ENCODE measurements around the gene PPARD.
A peak's percentile ranks its signal among the peaks of the same experiment; 100 is the strongest.
"Not testable (repeated sequence)": the region's sequence is repeated elsewhere in the genome, so short reads cannot be mapped to it uniquely, and the experiment has no call there.

The PPARD gene

DNA sequence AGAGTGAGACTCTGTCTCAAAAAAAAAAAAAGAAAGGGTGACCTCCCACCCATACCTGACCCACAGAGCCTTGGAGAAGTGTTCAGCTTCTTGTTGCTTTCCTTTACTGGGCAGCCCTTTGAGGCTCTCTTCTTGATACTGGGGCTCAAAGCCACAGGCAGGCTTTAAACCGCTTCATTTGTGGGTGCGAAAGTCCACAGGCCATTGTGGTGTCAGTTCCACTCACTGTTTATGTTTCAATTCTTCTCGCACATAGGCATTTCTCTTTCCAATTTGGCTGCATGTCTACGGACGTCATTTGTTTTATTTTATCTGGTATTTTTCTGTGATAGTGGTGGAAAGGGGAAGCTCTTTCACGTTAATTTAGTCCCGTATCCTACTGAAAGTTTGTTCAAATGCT lies 34.6 kb downstream of the PPARD start:
- H3K9me3 Mint-ChIP-seq (ENCODE audit: low read depth) = no peaks in the 10 kb centered on the region
- H3K4me3 Mint-ChIP-seq = no peak overlapping the region
- H3K27me3 Mint-ChIP-seq = no peaks in the 10 kb centered on the region
- no peak overlapping the region for H3K27ac Mint-ChIP-seq
- H3K4me1 Mint-ChIP-seq (ENCODE audit: low read depth) = peaks cover 50% of the 10 kb centered on the region
- peaks cover 11% of the 10 kb centered on the region for H3K36me3 Mint-ChIP-seq

DNA sequence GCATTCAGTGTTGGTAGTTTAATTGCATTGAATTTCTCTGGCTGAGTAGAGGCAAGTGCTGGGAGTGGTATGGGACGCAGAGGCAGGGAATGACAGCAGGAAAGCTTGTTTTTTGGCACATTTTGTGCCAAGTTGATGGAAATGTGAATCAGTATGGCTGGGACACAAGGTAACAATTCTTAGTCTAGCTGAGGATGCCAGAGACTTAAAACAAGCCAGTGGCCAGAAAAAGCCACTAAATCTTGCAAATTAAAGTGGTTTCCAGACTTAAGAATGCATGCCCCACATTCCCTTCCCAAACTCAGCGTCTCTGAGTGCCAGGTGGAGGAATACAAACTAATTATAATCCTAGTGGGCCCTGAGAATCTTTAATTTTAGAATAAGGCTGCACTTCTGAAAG lies 35.9 kb downstream of the PPARD start:
- peaks cover 50% of the 10 kb centered on the region for H3K4me1 Mint-ChIP-seq (ENCODE audit: low read depth)
- no peak overlapping the region for H3K4me3 Mint-ChIP-seq

DNA sequence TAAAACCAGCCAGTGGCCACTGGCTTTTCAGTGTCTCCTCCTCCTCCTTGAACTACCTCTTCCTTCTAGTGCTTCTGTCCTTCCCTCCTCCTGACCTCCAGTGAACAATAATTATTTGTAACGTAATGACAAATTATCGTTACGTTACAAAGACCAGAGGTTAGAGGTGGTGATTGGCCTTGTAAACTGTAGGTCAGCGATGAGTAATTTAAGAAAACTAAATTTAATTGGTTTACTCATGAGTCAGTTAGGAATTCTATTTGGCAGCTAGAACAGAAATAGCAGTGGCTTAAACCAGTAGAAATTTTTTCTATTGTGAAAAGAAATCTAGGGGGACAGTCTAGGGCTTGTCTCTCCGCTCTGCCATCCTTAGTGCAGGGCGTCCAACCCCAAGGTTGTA lies 38.8 kb downstream of the PPARD start:
- Mint-ChIP-seq H3K36me3 (peaks cover 10% of the 10 kb centered on the region), H3K27ac (no peak overlapping the region), H3K9me3 (ENCODE audit: low read depth) (no peaks in the 10 kb centered on the region), H3K4me1 (ENCODE audit: low read depth) (peaks cover 45% of the 10 kb centered on the region), H3K27me3 (no peaks in the 10 kb centered on the region), H3K4me3 (no peak overlapping the region)

More for the DNA sequence above, 35.9 kb downstream of the PPARD start:
- no peaks in the 10 kb centered on the region for H3K27me3 Mint-ChIP-seq
- peaks cover 14% of the 10 kb centered on the region for H3K36me3 Mint-ChIP-seq
- no peak overlapping the region for H3K27ac Mint-ChIP-seq
- H3K9me3 Mint-ChIP-seq (ENCODE audit: low read depth) = no peaks in the 10 kb centered on the region

DNA sequence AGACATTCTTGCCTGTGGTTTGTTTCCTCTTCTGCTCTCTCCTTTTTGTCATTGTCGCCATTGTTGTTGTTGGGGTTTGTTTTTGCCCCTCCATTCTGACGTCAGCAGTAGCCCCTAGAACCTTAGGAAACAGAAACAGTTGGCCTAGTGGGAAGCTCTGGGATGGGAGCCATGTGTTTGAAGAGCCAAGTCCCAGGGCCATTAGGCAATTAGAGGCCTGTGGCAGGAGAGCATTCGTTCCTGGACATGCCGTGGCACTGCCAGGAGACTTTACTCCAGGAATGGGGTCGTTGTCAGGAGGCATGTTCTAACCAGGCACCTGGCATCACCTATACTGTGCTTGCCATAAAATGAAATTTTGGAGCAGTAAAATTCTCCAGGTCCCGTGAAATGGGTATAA lies 39.7 kb downstream of the PPARD start:
- H3K4me1 Mint-ChIP-seq (ENCODE audit: low read depth) = peaks cover 41% of the 10 kb centered on the region
- no peaks in the 10 kb centered on the region for H3K27me3 Mint-ChIP-seq
- H3K36me3 Mint-ChIP-seq = peaks cover 10% of the 10 kb centered on the region
- H3K4me3 Mint-ChIP-seq = no peak overlapping the region
- no peaks in the 10 kb centered on the region for H3K9me3 Mint-ChIP-seq (ENCODE audit: low read depth)
- no peak overlapping the region for H3K27ac Mint-ChIP-seq

DNA sequence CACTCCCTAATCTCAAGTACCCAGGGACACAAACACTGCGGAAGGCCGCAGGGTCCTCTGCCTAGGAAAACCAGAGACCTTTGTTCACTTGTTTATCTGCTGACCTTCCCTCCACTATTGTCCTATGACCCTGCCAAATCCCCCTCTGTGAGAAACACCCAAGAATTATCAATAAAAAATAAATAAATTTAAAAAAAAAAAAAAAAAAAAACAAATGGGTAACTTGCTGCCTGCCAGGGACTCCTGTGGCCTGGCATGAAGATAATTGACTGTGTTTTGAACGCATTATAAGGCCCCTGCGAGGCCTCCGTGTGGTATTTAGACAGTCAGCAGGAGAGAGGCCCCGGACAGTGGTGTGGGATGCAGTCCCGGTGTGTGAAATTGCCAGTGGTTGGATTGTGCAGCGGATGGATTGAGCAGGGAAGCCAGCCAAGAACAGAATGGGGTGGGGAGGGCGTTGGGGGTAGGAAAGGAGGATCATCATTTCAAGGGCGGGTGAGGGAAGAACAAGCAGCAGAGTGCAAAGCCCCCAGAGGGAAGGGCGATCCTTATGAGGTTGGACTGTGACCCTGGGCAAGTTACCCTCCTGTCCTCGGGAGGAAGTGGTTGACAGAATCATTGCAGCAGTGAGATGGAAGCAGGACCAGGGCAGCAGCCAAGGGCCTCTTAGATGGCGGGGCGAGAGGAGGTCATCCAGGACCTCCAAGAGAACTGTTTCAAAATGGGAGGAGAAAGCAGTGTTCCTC lies 43.3 kb downstream of the PPARD start:
- Mint-ChIP-seq H3K9me3 (ENCODE audit: low read depth) (no peaks in the 10 kb centered on the region), H3K4me1 (ENCODE audit: low read depth) (peaks cover 32% of the 10 kb centered on the region), H3K27ac (peak overlapping the region; percentile 64), H3K36me3 (peaks cover 8% of the 10 kb centered on the region), H3K27me3 (no peaks in the 10 kb centered on the region), H3K4me3 (no peak overlapping the region)

DNA sequence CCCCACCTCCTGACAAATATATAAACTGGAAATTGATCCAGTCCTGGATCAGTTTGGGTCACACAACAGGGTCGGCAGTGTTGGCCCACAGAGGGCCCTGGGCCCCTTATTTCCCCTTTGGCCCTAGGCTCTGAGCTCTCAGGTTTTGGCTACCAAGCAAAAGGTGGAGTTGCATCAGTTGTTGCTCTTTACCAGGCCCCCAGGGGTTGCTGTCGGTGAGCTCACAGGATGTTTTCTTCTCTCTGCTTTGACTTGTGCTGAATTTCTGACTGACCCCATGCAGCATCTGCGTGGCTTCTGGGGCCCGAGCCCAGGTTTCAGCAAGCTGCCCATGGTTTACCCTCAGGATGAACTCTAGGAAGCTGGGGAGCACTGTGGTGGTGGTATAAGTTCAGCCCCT lies 44.6 kb downstream of the PPARD start:
- no peaks in the 10 kb centered on the region for H3K9me3 Mint-ChIP-seq (ENCODE audit: low read depth)
- no peak overlapping the region for H3K4me3 Mint-ChIP-seq
- no peak overlapping the region for H3K27ac Mint-ChIP-seq
- H3K27me3 Mint-ChIP-seq = no peaks in the 10 kb centered on the region
- H3K36me3 Mint-ChIP-seq = peaks cover 5% of the 10 kb centered on the region
- peaks cover 34% of the 10 kb centered on the region for H3K4me1 Mint-ChIP-seq (ENCODE audit: low read depth)

DNA sequence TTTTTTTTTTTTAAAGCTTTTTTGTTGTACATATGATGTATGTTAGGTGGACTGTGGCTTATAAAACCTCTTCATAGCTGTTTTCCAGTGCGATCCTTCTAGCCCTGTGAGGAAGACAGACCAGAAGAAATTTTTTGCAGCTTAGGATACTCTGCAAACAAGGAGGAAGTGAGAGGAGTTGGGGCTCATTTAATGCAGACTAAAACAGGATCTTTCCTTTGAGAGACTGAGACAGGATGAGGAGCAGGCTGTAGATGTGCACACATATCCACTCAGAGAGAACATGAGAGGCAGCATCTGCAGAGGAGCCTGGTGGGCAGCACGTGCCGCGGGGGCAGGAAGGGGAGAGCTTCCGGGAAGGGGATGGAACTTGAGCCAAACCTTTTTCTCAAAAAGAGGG lies 45.7 kb downstream of the PPARD start:
- Mint-ChIP-seq H3K36me3 (peaks cover 3% of the 10 kb centered on the region), H3K27ac (no peak overlapping the region), H3K4me1 (ENCODE audit: low read depth) (peaks cover 40% of the 10 kb centered on the region), H3K9me3 (ENCODE audit: low read depth) (no peaks in the 10 kb centered on the region), H3K27me3 (no peaks in the 10 kb centered on the region), H3K4me3 (no peak overlapping the region)

DNA sequence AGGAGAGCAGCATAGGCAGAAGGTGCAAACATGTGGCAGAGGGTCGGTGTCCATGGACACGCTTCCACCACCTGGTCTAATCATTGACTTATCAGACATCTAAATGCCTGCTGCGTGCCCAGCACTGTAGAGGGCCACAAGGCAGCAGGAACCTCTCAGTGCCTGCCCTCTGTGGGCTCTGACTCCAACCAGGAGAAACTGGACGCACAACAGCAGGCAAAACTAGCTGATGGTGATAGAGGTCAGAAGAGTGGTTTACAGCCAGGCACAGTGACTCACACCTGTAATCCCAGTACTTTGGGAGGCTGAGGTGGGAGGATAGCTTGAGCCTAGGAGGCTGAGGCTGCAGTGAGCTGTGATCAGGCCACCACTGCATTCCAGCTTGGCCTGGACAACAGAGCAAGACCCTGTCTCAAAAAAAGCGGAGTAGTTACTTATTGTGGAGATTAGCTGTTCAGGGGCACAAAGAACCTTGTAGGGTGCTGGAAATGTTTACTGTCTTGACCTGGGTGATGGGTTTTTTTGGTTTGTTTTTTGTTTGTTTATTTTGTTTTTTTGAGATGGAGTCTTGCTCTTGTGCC lies 46.5 kb downstream of the PPARD start:
- H3K4me1 Mint-ChIP-seq (ENCODE audit: low read depth) = peaks cover 48% of the 10 kb centered on the region
- peak overlapping the region; percentile 16 for H3K27ac Mint-ChIP-seq
- no peaks in the 10 kb centered on the region for H3K9me3 Mint-ChIP-seq (ENCODE audit: low read depth)
- no peak overlapping the region for H3K4me3 Mint-ChIP-seq
- peaks cover 2% of the 10 kb centered on the region for H3K36me3 Mint-ChIP-seq
- H3K27me3 Mint-ChIP-seq = no peaks in the 10 kb centered on the region

DNA sequence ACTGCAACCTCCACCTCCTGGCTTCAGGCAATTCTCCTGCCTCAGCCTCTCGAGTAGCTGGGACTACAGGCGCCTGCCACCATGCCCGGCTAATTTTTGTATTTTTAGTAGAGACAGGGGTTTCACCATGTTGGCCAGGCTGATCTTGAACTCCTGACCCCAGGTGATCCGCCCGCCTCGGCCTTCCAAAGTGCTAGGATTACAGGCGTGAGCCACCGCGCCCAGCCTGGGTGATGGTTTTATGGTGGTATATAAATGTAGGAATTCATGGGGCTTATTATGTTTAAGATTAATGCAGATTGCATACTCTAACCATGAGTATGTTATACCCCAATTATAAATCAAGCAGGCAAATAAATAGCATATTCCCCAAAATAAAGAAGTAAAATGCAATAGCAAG lies 47.0 kb downstream of the PPARD start:
- H3K9me3 Mint-ChIP-seq (ENCODE audit: low read depth); H3K36me3 Mint-ChIP-seq; H3K27ac Mint-ChIP-seq; H3K4me3 Mint-ChIP-seq; H3K27me3 Mint-ChIP-seq: not testable (repeated sequence)
- H3K4me1 Mint-ChIP-seq (ENCODE audit: low read depth) = peaks cover 53% of the 10 kb centered on the region

DNA sequence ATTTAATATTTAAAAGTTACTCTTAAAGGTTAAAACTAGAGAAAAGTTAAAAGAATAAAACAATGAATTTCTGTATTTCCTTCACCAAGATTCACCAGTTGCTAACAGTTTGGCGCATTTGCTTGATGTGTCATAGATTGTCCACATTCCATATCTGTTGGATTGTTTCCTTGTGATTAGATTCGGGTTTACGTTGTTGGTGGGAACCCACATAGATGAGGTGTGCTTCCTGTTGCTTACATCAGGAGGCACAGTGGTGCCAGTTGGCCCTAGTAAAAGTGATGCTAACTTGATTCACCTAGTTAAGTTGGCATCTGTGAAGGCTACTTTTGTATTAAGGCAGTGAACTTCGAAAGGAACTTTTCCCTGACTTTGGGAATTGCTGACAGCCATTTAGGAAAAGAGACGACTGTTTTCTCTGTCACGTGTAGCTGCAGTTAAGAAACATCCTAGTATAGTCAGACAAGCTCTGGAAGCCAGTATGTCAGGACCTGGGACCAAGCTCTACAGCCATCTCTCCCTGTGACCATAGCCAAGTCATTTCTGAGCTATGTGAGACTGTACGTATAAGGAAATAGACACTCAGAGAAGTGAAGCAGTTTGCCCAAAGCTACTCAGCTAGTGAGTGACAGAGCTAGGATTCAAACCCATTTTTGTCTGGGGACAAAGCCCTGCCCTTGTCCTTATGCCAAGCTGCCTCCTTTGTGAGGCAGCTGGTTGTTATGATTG lies 49.0 kb downstream of the PPARD start:
- Mint-ChIP-seq H3K27me3 (no peaks in the 10 kb centered on the region), H3K4me1 (ENCODE audit: low read depth) (peaks cover 58% of the 10 kb centered on the region), H3K27ac (peak overlapping the region; percentile 75), H3K4me3 (no peak overlapping the region), H3K9me3 (ENCODE audit: low read depth) (no peaks in the 10 kb centered on the region), H3K36me3 (peaks cover 5% of the 10 kb centered on the region)

DNA sequence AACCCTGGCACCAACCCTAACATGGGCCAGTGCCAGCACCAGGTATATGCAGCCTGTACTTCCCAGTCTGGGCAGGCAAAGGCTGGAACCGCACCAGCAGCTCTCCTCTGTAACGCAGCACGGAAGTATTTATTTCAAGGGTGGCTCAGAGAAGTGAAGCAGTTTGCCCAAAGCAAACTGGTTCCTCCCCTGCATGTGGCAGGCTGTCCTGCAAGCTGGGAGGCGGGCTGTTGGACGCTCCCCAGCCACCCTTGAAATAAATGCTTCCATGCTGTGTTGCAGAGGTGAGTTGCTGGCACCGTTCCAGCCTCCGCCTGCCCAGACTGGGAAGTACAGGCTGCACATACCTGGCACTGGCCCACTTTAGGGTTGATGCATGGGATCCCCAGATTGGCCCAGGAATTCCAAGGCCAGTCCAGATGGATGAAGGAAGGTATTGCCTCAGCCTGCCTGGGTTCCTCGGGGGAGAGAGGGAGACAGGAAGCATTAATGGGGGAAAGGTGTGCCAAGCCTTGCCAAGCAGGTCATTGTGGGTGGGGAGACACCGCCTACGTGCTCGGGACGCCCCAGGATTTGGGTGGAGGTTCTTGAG lies 49.8 kb downstream of the PPARD start:
- no peaks in the 10 kb centered on the region for H3K9me3 Mint-ChIP-seq (ENCODE audit: low read depth)

DNA sequence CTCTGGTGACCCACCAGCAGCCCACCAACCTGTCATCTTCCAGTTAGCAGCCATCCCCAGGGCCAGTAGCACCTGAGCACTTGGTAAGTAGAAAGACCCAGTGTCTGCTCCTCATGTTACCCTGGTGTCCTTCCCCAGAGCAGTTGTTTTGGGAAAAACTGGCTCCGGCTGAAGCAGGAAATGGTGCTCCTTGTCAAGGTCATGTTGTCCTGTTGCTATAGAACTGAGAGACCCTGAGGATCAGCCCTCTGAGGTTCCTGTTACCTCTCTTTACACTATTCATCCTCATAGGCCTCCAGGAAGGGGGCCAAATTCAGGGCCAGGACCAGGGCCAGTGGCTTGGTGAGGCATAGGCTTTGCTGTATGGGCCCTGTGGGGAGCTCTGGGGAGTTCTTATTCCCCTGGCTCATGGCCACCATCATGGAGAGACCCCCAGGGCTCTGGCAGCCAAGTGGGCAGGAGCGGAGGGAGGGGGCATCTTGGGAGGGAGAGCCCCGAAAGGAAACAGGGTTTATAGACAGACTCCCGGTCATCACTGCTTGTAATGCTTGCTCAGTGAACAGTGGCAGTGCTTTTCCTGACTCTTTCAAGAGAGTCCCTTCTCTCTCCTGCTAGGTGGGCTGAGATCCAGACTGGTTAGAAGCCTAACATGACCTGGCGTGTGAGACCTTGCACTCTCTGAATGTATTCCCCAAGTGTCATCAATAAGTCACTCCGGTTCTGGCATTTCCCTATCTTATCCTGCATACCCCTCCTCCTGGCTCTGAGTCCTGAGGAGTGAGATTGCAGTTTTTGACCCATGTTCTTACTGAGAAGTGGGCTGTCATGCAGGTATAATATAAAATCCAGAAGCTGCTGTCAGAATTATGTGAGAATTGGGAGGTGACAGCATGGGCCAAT lies 50.7 kb downstream of the PPARD start:
- peaks cover 4% of the 10 kb centered on the region for H3K36me3 Mint-ChIP-seq
- H3K4me1 Mint-ChIP-seq (ENCODE audit: low read depth) = peaks cover 60% of the 10 kb centered on the region
- peak overlapping the region; percentile 89 for H3K27ac Mint-ChIP-seq
- H3K4me3 Mint-ChIP-seq = no peak overlapping the region
- H3K27me3 Mint-ChIP-seq = no peaks in the 10 kb centered on the region
- H3K9me3 Mint-ChIP-seq (ENCODE audit: low read depth) = no peaks in the 10 kb centered on the region

More for the DNA sequence above, 49.8 kb downstream of the PPARD start:
- no peaks in the 10 kb centered on the region for H3K27me3 Mint-ChIP-seq
- H3K27ac Mint-ChIP-seq = no peak overlapping the region
- peaks cover 58% of the 10 kb centered on the region for H3K4me1 Mint-ChIP-seq (ENCODE audit: low read depth)
- peaks cover 5% of the 10 kb centered on the region for H3K36me3 Mint-ChIP-seq
- no peak overlapping the region for H3K4me3 Mint-ChIP-seq

DNA sequence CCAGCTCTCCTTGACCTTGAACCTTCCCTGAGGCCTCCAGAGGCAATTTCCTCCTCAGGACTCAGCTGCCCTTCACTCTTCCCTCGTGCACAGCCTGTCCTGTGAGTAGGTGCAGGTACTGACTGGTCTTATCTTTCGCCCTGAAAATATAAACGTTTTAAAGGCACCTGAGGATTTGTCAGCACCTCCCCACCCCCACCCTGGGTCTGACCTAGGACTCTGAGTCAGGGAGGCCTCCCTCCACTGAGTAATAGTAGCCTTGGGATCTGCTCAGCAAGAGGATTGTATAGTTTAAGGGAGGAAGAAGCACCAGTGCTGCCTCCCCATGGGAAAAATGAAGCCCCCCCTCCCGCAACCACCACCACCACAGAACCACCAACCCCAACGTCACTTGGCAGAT lies 54.6 kb downstream of the PPARD start:
- no peak overlapping the region for H3K4me3 Mint-ChIP-seq
- no peaks in the 10 kb centered on the region for H3K9me3 Mint-ChIP-seq (ENCODE audit: low read depth)
- peaks cover 6% of the 10 kb centered on the region for H3K36me3 Mint-ChIP-seq
- H3K4me1 Mint-ChIP-seq (ENCODE audit: low read depth) = peaks cover 46% of the 10 kb centered on the region
- H3K27me3 Mint-ChIP-seq = no peaks in the 10 kb centered on the region
- H3K27ac Mint-ChIP-seq = no peak overlapping the region

DNA sequence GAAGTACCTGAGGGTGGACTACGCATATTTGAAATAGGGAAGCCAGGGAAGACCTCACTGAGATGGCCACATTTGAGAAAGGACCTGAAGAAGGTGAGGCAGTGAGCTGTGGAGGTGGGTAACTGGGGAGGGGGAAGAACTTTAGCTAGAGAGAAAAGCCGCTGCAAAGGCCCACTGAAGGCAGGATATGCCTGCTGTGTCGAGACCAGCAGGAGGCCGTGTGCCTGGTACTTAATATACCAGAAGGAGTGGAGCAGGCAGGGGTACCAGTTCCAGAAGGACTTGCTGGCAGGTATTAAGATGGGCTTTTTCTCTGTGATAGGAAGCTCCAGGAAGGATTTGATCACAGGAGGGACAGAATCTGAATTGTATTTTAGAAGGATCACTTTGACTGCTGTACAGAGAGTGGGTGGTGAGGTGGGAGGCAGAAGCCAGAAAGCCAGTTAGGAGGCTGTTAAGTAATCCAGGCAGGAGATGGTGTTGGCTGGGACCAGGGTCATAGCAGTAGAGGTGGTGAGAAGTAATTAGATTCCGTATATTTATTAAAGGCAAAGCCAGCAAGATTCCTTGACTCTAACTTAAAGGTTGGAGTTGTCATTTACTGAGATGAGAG lies 55.6 kb downstream of the PPARD start:
- Mint-ChIP-seq H3K9me3 (ENCODE audit: low read depth) (no peaks in the 10 kb centered on the region), H3K27ac (peak overlapping the region; percentile 24), H3K27me3 (no peaks in the 10 kb centered on the region), H3K4me1 (ENCODE audit: low read depth) (peaks cover 40% of the 10 kb centered on the region), H3K36me3 (peaks cover 6% of the 10 kb centered on the region), H3K4me3 (no peak overlapping the region)

All from activated naive CD8-positive, alpha-beta T cell (primary cell).